HUDEP-2 (cell line): ENCODE results near the gene STPG1.

Source experiments
- DNase-seq, 76 experiments: peaks; one replicate each; lab custom pipeline; 2025; ENCODE audit not compliant: unreplicated experiment in 76 of 76; lab: John Stamatoyannopoulos, UW

Gene STPG1

GRCh38 chr1:24427545-24427862 is 13.9 kb upstream of the STPG1 start:
- DNase-seq, result no peak

- no peak for DNase-seq
Observed at GRCh38 chr1:24426744-24427544, 13.4 kb upstream of the STPG1 start.

DNA sequence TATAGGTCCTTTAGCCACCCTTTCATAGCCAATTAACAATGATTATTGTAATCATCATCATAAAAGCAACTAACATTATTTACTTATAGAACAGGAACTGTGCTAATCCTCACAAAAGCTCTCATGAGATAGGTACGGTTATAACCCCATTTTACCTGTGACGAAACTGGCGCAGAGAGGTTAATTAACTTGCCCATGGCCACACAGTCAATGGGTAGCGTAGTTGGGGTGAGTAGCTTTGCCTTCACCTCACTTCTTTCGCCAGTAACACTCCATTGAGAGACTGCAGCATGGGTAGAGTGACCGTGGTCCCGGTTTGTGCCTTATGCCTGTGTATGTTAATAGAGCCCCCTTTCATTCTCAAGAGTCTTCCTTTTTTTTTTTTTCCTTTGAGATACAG is 12.3 kb upstream of the STPG1 start:
- no peak for DNase-seq

DNA sequence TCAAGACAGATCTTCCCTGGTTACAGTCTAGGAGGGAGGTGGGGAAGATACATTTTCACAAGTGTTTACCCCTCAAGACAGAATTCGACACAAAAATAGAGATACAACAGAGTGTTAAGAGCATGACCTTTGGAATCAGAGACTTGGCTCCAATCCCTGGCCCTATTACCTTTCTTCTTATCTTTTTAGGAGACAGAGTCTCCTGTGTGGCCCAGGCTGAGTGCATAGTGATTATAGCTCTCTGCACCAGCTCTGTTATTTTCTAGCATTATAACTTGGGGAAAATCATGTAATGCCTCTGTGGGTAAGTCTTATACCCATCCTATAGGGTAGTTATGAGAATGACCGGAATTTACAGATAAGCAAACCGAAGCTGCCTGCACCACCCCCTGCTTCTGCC is 11.9 kb upstream of the STPG1 start:
- no peak for DNase-seq

DNA sequence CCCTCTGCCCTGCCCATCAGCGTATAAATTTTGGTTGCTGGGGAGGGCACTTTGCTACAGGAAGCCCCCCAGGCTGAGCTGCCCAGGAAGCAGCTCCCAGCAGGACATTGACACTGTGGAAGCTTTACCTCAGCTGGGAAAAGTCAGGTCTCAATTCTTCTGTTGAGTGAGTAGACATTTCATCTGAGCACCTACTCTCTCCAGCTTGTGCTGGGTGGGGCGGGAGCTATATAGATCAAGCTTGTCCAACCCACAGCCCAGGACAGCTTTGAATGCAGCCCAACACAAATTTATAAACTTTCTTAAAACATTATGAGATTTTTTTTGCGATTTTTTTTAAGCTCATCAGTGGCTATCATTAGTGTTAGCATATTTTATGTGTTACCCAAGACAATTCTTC is 11.4 kb upstream of the STPG1 start:
- no peak for DNase-seq

- DNase-seq, result no peak
Observed at GRCh38 chr1:24424207-24424606, 10.6 kb upstream of the STPG1 start.

DNA sequence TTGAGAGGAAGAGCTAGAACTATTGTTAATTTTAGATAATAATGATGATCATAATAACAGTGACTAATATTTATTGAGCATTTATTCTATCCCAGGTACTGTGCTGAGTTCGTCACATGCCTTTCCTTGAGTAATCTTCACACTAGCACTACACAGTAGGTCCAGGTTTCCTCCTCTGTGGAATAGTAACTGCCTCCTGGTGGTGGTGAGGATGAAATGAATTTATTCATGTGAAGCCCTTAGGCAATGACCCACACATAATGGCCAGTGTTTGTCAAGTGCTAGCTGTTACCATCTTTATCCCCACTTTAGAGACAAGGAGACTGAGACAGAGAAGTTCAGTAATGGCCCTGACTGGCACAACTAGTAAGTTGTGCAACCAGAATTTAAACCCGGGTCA is 7.9 kb upstream of the STPG1 start:
- no peak for DNase-seq

GRCh38 chr1:24420547-24420946 is 7.0 kb upstream of the STPG1 start:
- no peak for DNase-seq

DNA sequence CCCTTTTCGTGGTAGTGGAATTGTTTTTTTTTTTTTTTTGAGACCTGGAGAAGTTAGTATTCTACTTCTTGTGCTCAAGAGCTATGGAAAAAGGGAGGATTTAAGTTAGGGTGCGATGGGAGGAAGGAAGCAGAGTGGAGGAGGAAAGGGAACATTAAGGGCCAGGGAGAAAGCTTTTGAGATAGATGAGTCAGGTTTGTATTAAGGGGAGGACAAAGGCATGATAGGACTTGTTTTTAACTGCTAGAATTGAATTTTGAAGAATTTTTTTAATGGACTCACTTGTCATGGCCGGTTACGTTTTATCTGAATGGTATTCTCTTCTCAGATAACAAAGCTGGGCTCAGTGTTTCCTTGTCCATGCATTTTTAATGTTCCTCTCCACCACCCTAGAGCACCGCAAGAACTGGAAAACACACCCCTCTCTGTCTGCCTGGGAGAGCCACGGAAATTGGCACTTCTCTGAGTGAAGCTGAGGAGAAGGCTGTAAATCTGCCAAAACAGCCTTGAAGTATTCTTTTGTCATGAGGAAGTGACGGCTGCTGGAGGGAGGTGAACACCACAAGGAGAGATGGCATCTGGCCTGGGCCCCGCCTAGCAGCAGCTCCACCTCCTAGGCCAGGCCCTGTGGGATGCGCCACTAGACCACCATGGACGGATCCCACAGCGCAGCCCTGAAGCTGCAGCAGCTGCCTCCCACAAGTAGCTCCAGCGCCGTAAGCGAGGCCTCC is 5.5 kb upstream of the STPG1 start:
- peak in 69 of 76 experiments; percentile 13 to 79 (median 55) for DNase-seq

DNA sequence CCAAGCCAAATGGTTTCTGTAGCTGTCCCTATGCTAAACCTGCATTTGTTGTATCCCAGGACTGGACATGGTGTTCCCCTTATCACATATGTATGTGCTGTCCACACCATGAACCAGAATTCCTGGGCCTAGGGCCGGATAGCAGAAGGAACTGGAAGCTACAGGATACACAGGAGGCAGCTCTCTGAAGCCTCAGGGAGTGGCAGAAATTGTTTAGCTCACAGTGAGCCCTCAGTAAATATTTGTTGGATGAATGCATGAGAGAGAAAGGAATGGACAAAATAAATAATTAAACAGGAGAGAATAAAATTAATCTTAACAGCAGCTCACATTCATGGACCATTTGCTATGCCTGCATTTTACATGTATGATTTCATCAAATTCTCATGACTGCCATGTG is 4.1 kb upstream of the STPG1 start:
- no peak for DNase-seq

DNA sequence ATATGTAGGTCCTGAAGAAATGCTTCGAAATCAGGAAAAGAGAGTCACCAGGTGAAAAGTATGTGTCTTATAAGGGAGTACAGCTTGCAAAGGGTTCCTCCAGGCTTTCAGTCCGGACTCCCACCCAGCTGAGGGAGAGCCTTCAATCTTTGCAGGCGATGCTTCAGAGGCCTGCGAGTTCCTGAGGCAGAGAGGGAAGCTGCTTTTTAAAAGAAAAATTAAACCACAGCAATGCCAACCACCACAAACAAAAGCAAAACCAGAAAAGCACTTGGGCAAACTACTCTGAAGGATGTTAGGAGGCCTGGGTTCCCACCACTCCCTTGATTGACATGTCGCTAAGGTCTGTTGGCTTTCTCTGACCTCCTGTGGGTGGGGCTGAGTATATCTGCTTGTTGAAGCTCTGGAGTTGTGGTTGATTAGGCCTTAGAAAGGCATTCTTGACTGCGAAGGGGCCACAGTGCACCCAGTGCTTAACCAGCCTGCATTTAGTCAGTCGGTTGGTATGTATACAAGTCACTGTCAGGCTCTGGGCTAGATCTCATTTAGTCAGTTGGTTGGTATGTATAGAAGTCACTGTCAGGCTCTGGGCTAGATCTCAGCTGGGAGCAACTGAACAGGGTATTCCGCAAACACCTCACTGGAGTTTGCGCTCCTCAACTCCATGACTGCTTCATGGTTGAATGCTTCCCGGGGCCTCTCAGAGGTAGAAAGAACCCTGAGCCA is 3.2 kb upstream of the STPG1 start:
- peak in 74 of 76 experiments; percentile 19 to 88 (median 70) for DNase-seq

GRCh38 chr1:24415910-24416665 is 2.5 kb upstream of the STPG1 start:
- peak in 5 of 76 experiments; percentile 16 to 40 (median 36) for DNase-seq

DNA sequence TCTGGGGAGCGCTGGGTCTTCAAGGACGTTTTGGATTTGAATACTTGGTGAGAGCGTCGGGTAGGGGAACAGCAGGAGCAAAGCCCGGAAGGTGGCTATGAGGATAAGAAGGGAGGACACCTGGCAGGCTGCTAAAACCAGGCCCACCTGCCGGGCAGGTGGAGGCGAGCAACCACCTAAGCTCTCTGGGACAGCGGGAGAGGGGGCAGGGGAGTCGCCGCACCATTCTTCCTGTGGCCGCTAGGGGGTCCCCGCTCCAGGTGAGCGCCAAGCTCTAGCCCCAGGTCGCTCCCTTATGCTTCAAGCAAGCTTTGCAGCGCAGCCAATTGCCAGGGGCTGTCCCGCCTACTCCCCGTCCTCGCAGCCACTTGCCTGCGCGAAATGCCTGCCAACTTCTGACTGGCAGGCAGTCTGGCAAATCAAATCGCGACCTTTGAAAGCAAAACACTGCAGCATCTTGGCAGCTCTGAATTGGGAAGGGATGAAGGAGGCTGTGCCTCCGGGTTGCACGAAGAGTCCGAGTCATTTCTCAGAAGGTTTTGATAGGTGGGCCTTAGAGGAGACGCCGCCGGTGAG is 1.8 kb upstream of the STPG1 start, which contains the start of gene NIPAL3:
NIPAL3 (plus strand) TSS at position 469 of the 576 bp plus-strand sequence. CDS start 3,746 bp downstream, outside the sequence.
- DNase-seq, result peak in 75 of 76 experiments; percentile 48 to 99 (median 96)

DNA sequence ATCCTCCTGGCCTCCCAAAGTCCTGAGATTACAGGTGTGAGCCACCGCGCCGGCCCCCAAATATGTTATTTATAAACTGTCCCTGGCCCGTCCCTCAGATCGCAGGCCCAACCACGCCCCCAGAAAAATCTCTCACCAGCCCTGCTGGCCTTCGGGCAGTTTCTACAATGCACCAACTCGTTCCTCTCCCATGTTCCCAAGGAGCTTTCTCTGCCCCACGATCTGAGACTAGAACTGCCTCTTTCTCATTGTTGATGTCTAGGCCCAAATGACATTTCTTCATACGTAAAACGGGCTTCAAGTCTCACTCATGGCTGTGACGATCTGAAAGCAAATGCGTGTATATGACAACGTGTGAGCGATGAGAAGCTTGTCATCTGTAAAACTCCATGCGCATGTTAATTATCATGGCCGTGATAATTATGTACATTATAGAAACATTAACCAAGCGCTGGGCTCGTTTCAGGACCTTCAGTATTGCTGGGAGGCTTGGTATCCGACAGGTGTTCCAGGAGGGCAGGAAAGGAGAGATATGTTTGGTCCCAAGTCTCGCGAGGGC is 1.3 kb upstream of the STPG1 start:
- no peak for DNase-seq

DNA sequence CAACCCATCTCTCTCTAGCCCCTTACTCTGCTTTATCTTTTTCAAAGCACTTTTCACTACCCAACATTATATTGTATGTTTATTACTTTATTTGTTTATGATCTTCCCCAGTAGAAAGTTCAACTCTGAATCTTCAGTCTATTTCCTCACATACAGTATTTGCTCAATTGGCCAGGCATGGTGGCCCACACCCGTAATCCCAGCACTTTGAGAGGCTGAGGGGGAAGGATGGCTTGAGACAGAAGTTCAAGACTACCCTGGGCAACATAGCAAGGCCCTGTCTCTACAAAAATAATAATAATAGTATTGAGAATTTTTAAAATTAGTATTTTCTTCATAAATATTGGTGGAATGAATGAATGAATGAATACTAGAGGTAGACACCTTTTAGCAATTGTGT is 1.2 kb downstream of the STPG1 start:
- DNase-seq, result no peak

DNA sequence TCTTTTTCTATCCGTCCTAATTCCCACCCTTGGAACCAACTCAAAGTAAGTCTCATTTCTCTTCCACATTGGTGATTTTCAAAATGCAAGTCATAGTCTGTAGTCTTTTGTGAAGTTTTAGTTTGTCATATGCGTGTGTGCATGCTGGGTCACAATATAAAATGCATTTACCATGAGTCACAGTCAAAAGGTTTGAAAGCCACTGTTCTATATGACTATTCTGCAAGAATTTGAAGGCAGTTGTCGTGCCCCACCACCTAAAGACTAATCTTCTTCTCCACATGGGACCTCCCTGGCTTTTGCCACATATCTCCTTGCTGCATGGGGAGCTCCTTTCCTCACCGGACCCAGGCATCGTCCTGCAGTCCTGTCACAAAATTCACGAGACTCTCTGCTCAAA is 1.6 kb downstream of the STPG1 start:
- peak in 24 of 76 experiments; percentile 4 to 50 (median 20) for DNase-seq

- no peak for DNase-seq
Observed at GRCh38 chr1:24410750-24411149, 2.8 kb downstream of the STPG1 start.

- DNase-seq, result no peak
Observed at GRCh38 chr1:24409535-24409934, 4.0 kb downstream of the STPG1 start.

GRCh38 chr1:24406788-24407187 is 6.8 kb downstream of the STPG1 start:
- DNase-seq, result no peak

GRCh38 chr1:24403806-24404205 is 9.8 kb downstream of the STPG1 start:
- no peak for DNase-seq
